GM19397 (cell line): ENCODE results near the gene ATP2B2.
A peak's percentile ranks its signal among the peaks of the same experiment; 100 is the strongest.

ENCODE experiments used
- ATAC-seq: cut with Tn5 transposase; IDR thresholded peaks from one replicate; pipeline ENCODE4 v1.9.1; 2021; ENCODE audit warnings: mild to moderate bottlenecking, moderate library complexity; ENCODE audit not compliant: unreplicated experiment

ATP2B2 gene

GRCh38 chr3:10405816-10406215 is 99.6 kb downstream of the ATP2B2 start:
- ATAC-seq = no peak

GRCh38 chr3:10404876-10405275 is 100.5 kb downstream of the ATP2B2 start:
- ATAC-seq = no peak

- no peak for ATAC-seq
These were observed 101.0 kb downstream of the ATP2B2 start for GRCh38 chr3:10404377-10404776.

- ATAC-seq = no peak
These were observed 103.2 kb downstream of the ATP2B2 start for GRCh38 chr3:10401990-10402761.

GRCh38 chr3:10400749-10401495 is 104.5 kb downstream of the ATP2B2 start:
- no peak for ATAC-seq

GRCh38 chr3:10400050-10400748 is 105.2 kb downstream of the ATP2B2 start:
- no peak for ATAC-seq

DNA sequence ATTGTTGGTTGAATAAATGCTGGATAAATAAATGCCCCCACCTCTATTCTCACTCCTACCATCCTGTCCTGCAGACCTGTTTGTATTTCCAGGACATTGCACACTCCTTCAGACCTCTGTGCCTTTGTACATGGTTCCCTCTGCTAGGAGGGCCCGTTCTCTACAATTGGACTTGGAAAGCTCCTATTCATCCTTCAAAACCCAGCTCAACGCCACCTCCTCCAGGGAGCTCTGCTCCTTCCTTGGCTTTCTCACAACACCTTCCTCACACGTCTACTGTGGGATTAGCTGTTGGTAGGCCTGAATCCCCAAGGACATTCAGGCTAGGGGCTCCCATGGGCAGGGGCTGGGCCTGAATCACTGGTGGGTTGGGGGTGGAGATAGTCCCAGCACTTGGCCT is 105.8 kb downstream of the ATP2B2 start:
- ATAC-seq = no peak

DNA sequence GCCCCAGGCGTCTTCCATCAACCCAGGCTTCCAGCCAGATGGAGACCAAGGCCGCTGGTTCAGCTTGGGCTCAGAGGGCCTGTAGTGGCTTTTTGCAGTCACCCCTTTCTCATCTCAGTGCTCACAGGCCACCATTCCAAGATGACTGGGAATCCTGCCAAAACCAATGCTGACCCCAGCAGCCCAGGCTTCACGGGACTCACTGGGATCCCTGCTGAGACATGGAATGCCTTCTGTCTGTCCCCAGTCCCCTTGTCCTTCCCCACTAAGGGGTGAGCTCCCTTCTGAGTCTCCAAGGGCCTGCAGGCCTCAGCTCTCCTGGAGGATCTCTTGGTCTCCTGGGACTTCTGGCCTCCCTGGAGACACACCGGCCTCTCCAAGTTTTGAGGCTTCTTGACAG is 107.0 kb downstream of the ATP2B2 start:
- ATAC-seq = no peak

DNA sequence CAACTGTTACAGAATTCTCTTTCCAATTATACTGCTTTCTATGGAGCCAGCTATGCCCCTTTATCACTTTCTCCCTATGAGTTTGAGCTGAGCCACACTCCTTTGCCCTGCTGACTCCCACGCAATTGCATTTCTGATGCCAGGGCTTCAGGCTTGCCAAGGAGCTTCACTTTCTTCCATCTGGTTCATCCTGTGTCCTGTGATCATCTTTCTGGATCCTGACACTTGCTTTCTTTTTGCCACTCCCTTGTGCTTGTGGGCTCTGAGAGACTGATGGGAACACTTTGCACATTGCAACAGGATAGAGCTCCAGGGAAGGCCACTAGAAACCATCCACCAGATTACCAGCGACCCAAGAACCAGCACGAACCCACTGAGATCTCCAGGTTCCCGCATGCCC is 107.5 kb downstream of the ATP2B2 start:
- no peak for ATAC-seq

- no peak for ATAC-seq
These were observed 108.5 kb downstream of the ATP2B2 start for GRCh38 chr3:10396931-10397330.

DNA sequence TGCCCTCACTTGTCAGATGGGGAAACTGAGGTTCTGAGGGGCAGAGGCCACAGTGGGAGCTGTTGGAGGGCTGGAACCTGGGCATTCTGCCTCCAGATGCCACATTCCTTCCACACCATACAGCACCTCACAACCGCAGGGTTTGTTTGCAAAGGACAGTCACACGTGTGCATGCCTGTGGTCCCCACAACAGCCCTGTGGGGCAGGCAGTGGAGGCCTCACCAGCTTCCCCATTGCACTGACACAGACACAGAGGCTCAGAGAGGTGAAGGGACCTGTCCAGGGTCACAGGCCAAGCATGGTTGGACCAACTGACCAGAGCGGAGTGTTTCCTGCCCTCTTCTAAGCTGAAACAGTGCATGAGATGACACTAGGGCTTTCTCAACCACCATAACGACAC is 109.3 kb downstream of the ATP2B2 start:
- no peak for ATAC-seq

GRCh38 chr3:10395671-10396070 is 109.7 kb downstream of the ATP2B2 start:
- ATAC-seq = no peak

GRCh38 chr3:10395196-10395595 is 110.2 kb downstream of the ATP2B2 start:
- ATAC-seq = no peak

DNA sequence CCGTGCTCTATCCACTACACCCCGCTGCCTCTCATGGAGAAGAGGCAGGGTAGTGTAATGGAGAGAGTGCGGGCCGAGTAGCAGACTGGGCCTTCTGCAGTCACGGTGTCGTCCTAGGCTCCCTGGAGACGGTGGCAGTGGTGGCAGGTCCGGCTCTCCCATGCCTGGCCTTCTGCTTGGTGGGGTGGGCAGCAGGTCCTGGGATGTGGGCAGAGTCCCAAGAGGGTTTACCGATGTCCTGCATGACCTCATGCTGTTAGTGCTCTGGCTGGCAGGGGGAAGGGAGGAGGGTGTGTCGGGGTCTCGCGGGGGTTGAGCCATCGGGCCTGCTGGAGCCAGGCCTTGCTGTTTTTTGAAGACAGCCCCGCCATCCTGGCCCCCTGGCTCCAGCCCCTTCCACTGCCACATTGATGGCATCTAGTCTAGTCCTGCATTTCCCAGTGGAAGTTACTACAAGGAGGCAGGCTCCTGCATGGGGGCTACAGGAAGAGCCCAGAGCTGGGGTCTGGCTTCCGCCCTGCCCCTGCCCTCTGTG is 110.8 kb downstream of the ATP2B2 start:
- no peak for ATAC-seq

DNA sequence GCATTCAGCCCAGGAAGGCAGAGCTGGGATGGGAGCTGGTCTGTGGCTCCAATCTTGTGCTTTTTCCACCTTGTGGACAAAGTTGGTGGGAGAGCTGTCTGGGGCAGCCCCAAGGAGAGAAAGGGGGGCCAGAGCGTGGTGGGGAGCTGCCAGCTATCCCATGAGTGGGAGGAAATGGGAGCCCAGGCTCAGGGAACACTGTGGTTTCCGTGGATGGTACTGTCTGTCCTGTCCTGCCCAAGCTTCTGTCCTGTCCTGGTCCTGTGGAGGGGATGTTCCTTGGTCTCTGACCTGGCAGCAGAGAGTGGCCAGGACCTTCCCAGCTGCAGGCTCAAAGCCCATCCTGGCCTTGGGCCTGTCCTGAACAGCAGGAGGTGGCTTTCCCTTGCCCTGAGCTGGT is 111.9 kb downstream of the ATP2B2 start:
- no peak for ATAC-seq

GRCh38 chr3:10392906-10393461 is 112.4 kb downstream of the ATP2B2 start:
- ATAC-seq = no peak

DNA sequence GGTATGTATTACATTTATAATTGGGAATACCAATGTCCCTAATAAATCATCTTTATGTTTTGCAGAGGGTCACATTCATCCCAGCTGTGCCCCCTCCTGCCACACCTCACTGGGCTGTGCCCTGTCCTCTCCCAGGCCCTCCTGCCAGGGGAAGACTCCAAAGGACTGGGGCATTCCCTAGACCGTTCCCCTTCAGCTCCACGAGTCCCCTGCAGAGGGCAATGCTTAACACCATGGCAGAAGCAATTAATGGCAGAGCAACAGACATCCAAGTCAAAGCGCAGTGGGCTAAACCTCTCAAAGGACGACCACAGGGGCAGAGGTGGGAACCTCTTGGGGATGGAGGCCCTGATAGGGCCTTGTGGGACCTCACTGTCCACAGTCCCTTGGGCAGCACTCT is 113.1 kb downstream of the ATP2B2 start:
- ATAC-seq = no peak

DNA sequence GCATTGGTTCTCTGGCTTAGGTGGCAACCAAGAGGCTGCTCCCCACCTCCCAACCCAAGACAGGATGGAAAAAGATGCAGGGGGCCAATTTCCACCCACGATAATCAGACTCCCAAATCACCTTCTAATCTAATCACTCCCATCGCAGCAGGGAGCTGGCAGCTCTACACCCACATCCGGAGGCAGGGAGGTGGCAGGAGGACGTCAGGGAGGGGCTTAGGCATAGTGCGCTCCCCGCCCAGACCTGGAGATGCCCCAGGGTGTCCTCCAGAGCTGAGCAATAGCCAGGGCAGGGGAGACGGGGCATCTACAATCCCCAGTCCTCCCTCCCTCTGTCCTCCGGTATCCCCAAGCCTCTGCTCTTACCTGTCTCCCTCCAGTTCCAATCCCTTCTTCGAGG is 114.0 kb downstream of the ATP2B2 start:
- no peak for ATAC-seq

DNA sequence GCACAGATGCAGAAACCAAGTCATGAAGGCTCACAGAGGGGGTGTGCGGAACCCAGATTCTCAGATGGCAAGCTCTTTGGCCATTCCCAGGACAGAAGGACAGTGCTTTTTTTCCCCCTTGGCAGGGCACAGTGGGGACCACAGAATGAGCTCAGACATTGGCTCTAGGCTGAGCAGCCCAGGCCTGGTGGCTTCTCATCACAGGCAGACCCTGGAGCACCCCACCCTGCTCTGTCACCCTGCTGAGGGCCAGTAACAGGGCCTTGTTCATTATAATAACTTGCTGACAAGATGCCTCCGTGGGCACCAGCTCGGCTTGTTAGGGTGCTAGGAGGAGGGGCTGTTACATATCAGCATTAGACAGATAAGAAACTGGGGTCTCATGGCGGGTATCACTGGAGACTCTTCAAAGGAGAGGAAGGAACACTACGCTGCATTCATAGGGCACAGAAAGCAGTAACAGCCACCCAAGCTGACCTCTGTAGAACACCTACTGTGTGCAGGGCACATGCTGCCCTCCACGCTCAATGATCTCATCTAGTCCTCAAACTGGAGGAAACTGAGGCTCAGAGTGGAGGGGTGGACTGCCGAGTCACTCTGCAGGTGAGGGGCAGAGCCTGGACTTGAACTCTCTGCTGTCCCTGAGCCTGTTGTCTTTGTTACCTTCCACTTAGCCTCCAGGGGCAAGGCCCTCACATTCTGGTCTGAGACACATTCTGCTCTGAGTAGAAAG is 114.6 kb downstream of the ATP2B2 start:
- ATAC-seq = no peak

DNA sequence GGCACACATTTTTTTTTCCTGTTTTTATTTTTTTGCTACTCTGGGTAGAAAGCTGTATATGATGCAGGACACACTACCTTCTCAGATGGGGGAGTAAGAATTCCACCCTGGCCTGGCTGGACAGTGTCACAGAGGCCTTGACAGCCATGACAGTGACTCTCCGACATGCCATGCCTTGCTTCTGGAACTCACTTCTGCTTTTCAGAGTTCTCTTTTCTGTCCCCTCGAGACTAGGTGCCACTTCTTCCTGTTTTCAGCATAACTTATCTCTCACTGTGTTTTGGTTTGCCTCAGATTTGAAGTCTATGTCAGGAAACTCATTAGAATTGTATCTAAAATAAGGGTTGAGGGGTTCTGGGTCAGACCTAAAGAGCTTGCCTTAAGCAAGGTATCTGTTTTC is 115.4 kb downstream of the ATP2B2 start:
- ATAC-seq = peak; percentile 81

DNA sequence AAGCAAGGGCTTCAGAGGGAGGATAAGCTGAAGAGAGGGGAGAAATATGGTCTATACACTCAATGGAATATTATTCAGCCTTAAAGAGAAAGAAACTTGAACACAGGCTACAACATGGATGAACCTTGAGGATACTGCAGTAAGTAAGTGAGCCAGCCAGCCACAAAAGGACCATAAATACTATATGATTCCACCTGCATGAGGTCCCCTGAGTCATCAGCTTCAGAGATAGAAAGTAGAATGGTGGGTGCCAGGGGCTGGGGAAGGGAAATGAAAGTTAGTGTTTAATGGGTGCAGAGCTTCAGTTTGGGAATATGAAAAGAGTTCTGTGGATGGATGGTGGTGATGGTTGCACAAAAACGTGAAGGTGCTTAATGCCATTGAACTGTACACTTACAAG is 116.0 kb downstream of the ATP2B2 start:
- ATAC-seq = no peak
